GM12878 (cell line): ENCODE data around the gene EHD1. TPM values are rescaled to one million over a fixed set of nuclear protein-coding genes. Genes with fewer than 3 reads are reported as not detected.

Experiments used
- ATAC-seq: fragments of 200-7000 bp; cut with Tn5 transposase; 3 replicates; pipeline ENCODE4 v1.9.1; 2020; ENCODE audit warnings: mild to moderate bottlenecking, moderate library complexity
- BruUV-seq: library from RNA; stranded (reverse); fragments of 400-500 nt; replicated peaks from 2 replicates; lab custom pipeline; 2021; lab: Mats Ljungman, UMichigan
- CTCF ChIA-PET: fragments of 300-600 bp; sonication (Branson Sonifier 250); formaldehyde crosslinking; extraction: SDS; loops from one replicate; lab custom pipeline; 2021; ENCODE audit warnings: inconsistent platforms; lab: Yijun Ruan, JAX
- POLR2A ChIA-PET: fragments of 350-600 bp; formaldehyde crosslinking; extraction: SDS; loops from one replicate; lab custom pipeline; 2021; ENCODE audit warnings: inconsistent platforms; lab: Charles Lee
- RAD21 ChIA-PET: fragments of 300-600 bp; sonication (Branson Sonifier 250); formaldehyde crosslinking; loops from one replicate; lab custom pipeline; 2023; ENCODE audit warnings: antibody characterized with exemption; ENCODE audit not compliant: unreplicated experiment; lab: Charles Lee
- SMC1A ChIA-PET: fragments of 300-600 bp; sonication (Branson Sonifier 250); formaldehyde crosslinking; loops from one replicate; lab custom pipeline; 2023; ENCODE audit not compliant: unreplicated experiment, uncharacterized antibody; lab: Charles Lee
- DNase-seq: peaks from one replicate; pipeline ENCODE4 v3.0.0-alpha.2; 2011; ENCODE audit warnings: low read depth, low spot score
- FAIRE-seq: peaks from 3 replicates; lab custom pipeline; 2011; peaks lifted over from hg19 to GRCh38; lab: Jason Lieb, UNC
- H2AFZ ChIP-seq: 2 replicates; pipeline ENCODE4 v1.6.0; 2011; ENCODE audit warnings: low read depth, low read length, control low read depth; ENCODE audit not compliant: control insufficient read depth
- H3K27ac ChIP-seq: 2 replicates; pipeline ENCODE4 v1.5.1; 2011; ENCODE audit warnings: control low read depth; ENCODE audit not compliant: control insufficient read depth, insufficient read depth
- H3K27me3 ChIP-seq, 2 experiments: replicated peaks in 1 of 2; 2 replicates each; pipeline versions ENCODE4 v1.6.0 to v1.6.1; 2011; ENCODE audit warnings: low read length in 1 of 2; ENCODE audit not compliant: control insufficient read depth in 2 of 2, insufficient read depth in 2 of 2
- H3K36me3 ChIP-seq, 2 experiments: 2 replicates each; pipeline ENCODE4 v1.5.1; 2011; ENCODE audit warnings: low read length in 1 of 2; ENCODE audit not compliant: control insufficient read depth in 2 of 2, insufficient read depth in 2 of 2
- H3K4me1 ChIP-seq: 2 replicates; pipeline ENCODE4 v1.6.1; 2011; ENCODE audit warnings: mild to moderate bottlenecking, low read length, moderate library complexity, mixed read lengths; ENCODE audit not compliant: control insufficient read depth, insufficient read depth
- H3K4me2 ChIP-seq: 2 replicates; pipeline ENCODE4 v1.6.0; 2011; ENCODE audit warnings: control low read depth; ENCODE audit not compliant: control insufficient read depth, insufficient read depth
- H3K4me3 ChIP-seq: fragments of 200-600 bp; sonication (generic); 2 replicates; pipeline ENCODE4 v1.5.1; 2016
- H3K79me2 ChIP-seq: 2 replicates; pipeline ENCODE4 v1.6.0; 2011; ENCODE audit warnings: low read length; ENCODE audit not compliant: control insufficient read depth, insufficient read depth
- H3K9ac ChIP-seq: 2 replicates; pipeline ENCODE4 v1.8.0; 2011; ENCODE audit warnings: low read length, control low read depth, mixed read lengths; ENCODE audit not compliant: control insufficient read depth, insufficient read depth
- H3K9me3 ChIP-seq: replicated peaks from 3 replicates; pipeline ENCODE4 v1.5.1; 2011; ENCODE audit warnings: mild to moderate bottlenecking, low read length; ENCODE audit not compliant: control insufficient read depth, insufficient read depth
- H4K20me1 ChIP-seq: 2 replicates; pipeline ENCODE4 v1.6.0; 2011; ENCODE audit not compliant: control insufficient read depth, insufficient read depth
- E4F1 ChIP-seq: fragments of 450-650 bp; IDR thresholded peaks from 2 replicates; pipeline ENCODE4 v1.6.1; 2018; ENCODE audit warnings: borderline replicate concordance, mild to moderate bottlenecking; ENCODE audit not compliant: partially characterized antibody
- IRF5 ChIP-seq: fragments of 450-650 bp; IDR thresholded peaks from 2 replicates; pipeline ENCODE4 v1.6.1; 2017; ENCODE audit warnings: borderline replicate concordance
- NBN ChIP-seq: fragments of 450-650 bp; IDR thresholded peaks from 2 replicates; pipeline ENCODE4 v1.6.1; 2016
- NFXL1 ChIP-seq: fragments of 450-650 bp; IDR thresholded peaks from 2 replicates; pipeline ENCODE4 v1.6.1; 2017; ENCODE audit warnings: antibody characterized with exemption, mild to moderate bottlenecking, borderline replicate concordance
- NFYA ChIP-seq: IDR thresholded peaks from 2 replicates; pipeline ENCODE4 v1.6.1; 2011; ENCODE audit warnings: low read depth, mild to moderate bottlenecking, low read length, improper control_type of control experiment, borderline replicate concordance
- NR2C2 ChIP-seq: IDR thresholded peaks from 2 replicates; pipeline ENCODE4 v1.6.1; 2011; ENCODE audit warnings: borderline replicate concordance, low read depth; ENCODE audit not compliant: control insufficient read depth, insufficient read length
- POU2F2 ChIP-seq: IDR thresholded peaks from 3 replicates; pipeline ENCODE4 v1.6.1; 2011; ENCODE audit warnings: low read depth, mild to moderate bottlenecking, low read length, borderline replicate concordance
- RBBP5 ChIP-seq: fragments of 200-600 bp; sonication (generic); conservative IDR thresholded peaks from 2 replicates; pipeline ENCODE4 v1.6.1; 2016
- RELB ChIP-seq: fragments of 450-650 bp; IDR thresholded peaks from 2 replicates; pipeline ENCODE4 v1.6.1; 2017; ENCODE audit warnings: low read depth, mild to moderate bottlenecking, moderate library complexity
- TCF12 ChIP-seq: IDR thresholded peaks from 2 replicates; pipeline ENCODE4 v1.6.1; 2011; ENCODE audit warnings: low read depth, mild to moderate bottlenecking, low read length
- ZBTB33 ChIP-seq: fragments of 450-650 bp; IDR thresholded peaks from 2 replicates; pipeline ENCODE4 v1.6.1; 2017; ENCODE audit warnings: mild to moderate bottlenecking
- ZNF24 ChIP-seq: fragments of 450-650 bp; IDR thresholded peaks from 2 replicates; pipeline ENCODE4 v1.6.1; 2017; ENCODE audit warnings: antibody characterized with exemption, mild to moderate bottlenecking
- ZSCAN29 ChIP-seq: fragments of 450-650 bp; IDR thresholded peaks from 2 replicates; pipeline ENCODE4 v1.6.1; 2017; ENCODE audit warnings: mild to moderate bottlenecking, moderate library complexity
- WGBS: methylation state at CpG from one replicate; pipeline ENCODE4 v1.1.6; 2016; ENCODE audit warnings: low lambda C conversion rate; ENCODE audit not compliant: insufficient replicate concordance, insufficient coverage; ENCODE audit errors: missing lambda C conversion rate; 5-methylcytosine and 5-hydroxymethylcytosine counted together
- in situ Hi-C: fragments of 300-500 bp; cut with MboI; formaldehyde crosslinking; loops from 9 replicates; pipeline ENCODE4 v1.14.3; 2018; ENCODE audit warnings: mixed read lengths
- intact Hi-C: fragments of 100-400 bp; cut with micrococcal nuclease; formaldehyde crosslinking; loops from one replicate; pipeline ENCODE4 v1.14.2; 2022; ENCODE audit not compliant: unreplicated experiment
- polyA plus RNA-seq, 11 experiments: library from polyadenylated mRNA; depleted of rRNA in 4 of 11; unstranded in 6 of 11; stranded (reverse) in 5 of 11; fragments of >200 nt; fragmentation: Nextera tagmentation in 4 of 11; fragmentation: Illumina TruSeq in 1 of 11; extraction: Ambion mirVana in 4 of 11; extraction: Trizol in 1 of 11; gene quantifications; 1 replicate in 1 of 11; 2 replicates in 10 of 11; pipeline versions ENCODE4 v1.2.1 to v1.2.3, GENCODE V29; 2011 to 2016; ENCODE audit warnings: inconsistent platforms in 2 of 11, missing spikeins in 2 of 11, low read depth in 1 of 11
- total RNA-seq, 4 experiments: library from RNA; depleted of rRNA in 3 of 4; stranded (reverse); fragments of >200 nt in 3 of 4; fragmentation: Illumina TruSeq in 1 of 4; extraction: Trizol in 1 of 4; gene quantifications; 2 replicates each; pipeline versions ENCODE4 v1.2.1 to v1.2.3, GENCODE V29; 2013 to 2021

EHD1 gene
- total and polyA plus RNA-seq, 10 of the 15 experiments (the other 5 are each of a cell fraction or from before 2014, with no cell fraction given): 1.0 to 165 (median 66.5) TPM

- Histone ChIP-seq H3K27ac (no peak overlapping the region), H3K4me2 (no peak overlapping the region), H3K79me2 (no peaks in the 10 kb centered on the region), H3K27me3 (no peaks in the 10 kb centered on the region), H3K9ac (no peak overlapping the region), H3K4me1 (peaks cover 9% of the 10 kb centered on the region), H3K4me3 (no peak overlapping the region), H3K9me3 (no peaks in the 10 kb centered on the region), H2AFZ (no peak overlapping the region), H3K36me3 (peaks cover 0 to 3% of the 10 kb centered on the region in 2 experiments; a peak in 1 of 4 replicates), H4K20me1 (no peaks in the 10 kb centered on the region)
- ATAC-seq (no peak), FAIRE-seq (no peak), DNase-seq (no peak)
- WGBS: 95% methylated on average over 9 of the region's 9 CpGs
- BruUV-seq: no TSS peak
- SMC1A ChIA-PET: interaction anchor here (4.1 kb wide), 1 partner anchor 49 kb away, joined by 18 read pairs; no protein-coding TSS in a partner anchor
- in situ Hi-C loops (no loop called here), intact Hi-C loops (no loop called here)
- RAD21 ChIA-PET: interaction anchor here (0.6 kb wide), 1 partner anchor 50 kb away, joined by 3 read pairs; no protein-coding TSS in a partner anchor
- TF ChIP-seq NFXL1 (no peak), E4F1 (no peak), ZNF24 (no peak), TCF12 (no peak), RBBP5 (no peak), IRF5 (no peak), ZBTB33 (no peak), NR2C2 (no peak), ZSCAN29 (no peak), NFYA (no peak), RELB (no peak), POU2F2 (no peak), NBN (no peak)
- POLR2A ChIA-PET: no interaction called here
- CTCF ChIA-PET: interaction anchor here (3.6 to 30.0 kb wide), 2 partner anchors 10 to 42 kb away, joined by 15 to 1208 read pairs; partner anchors contain the start of gene CDC42BPG
Observed at GRCh38 chr11:64898076-64898445, 19.6 kb upstream of the EHD1 start.
